NCI-H446 (cell line): ENCODE data around the gene SULT6B1.

ENCODE experiments used
- DNase-seq, 2 experiments: peaks; one replicate each; lab custom pipeline; 2025; lab: John Stamatoyannopoulos, UW

The SULT6B1 gene

GRCh38 chr2:37149626-37150322 is 38.7 kb downstream of the SULT6B1 start:
- DNase-seq, result no peak

GRCh38 chr2:37148325-37148724 is 40.1 kb downstream of the SULT6B1 start:
- no peak for DNase-seq

GRCh38 chr2:37146062-37146461 is 42.4 kb downstream of the SULT6B1 start:
- no peak for DNase-seq

- DNase-seq, result no peak
Observed at GRCh38 chr2:37143974-37144373, 44.5 kb downstream of the SULT6B1 start.

- DNase-seq, result no peak
Observed at GRCh38 chr2:37142546-37142945, 45.9 kb downstream of the SULT6B1 start.

GRCh38 chr2:37132914-37133313 is 55.6 kb downstream of the SULT6B1 start:
- no peak for DNase-seq

GRCh38 chr2:37125416-37125815 is 63.1 kb downstream of the SULT6B1 start:
- DNase-seq, result no peak

- DNase-seq, result no peak
Observed at GRCh38 chr2:37119157-37119556, 69.3 kb downstream of the SULT6B1 start.
